Urothelium cell line (cell line): Measurements from ENCODE around the gene ST6GALNAC5.
A peak's percentile ranks its signal among the peaks of the same experiment; 100 is the strongest.

Source experiments
- DNase-seq: peaks from one replicate; pipeline ENCODE4 v3.0.0; 2011; ENCODE audit warnings: low spot score, mixed read lengths
- FAIRE-seq: peaks from 2 replicates; lab custom pipeline; 2011; peaks lifted over from hg19 to GRCh38; lab: Jason Lieb, UNC

Gene ST6GALNAC5

DNA sequence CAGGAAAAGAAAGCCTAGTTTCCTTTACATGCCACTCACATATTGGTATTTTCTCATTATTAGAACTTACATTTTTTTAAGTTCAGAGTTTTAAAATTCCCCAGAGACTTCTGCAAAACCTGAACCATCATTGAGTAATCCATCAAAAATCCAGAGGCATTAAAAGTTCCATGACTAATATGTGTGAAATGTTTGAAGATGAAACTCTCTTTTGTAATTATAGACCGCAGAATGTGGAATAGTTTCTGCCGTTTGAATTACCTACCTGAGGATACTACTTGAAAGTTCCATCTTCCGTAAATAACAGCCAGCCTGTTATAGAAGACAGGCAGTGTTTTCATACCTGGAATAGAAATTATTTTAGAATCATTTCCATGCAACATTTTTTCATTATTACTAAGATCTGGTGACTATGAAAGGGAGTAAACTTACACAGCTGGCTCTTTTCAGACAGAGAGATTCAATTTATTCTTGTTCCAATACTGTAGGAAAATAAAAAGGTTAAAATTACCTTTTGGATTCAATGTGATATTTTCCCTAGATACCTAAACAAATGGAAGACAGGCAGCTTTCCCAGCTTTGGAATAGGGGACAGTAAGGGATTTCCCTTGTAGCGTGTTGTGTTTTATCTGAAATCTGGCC, 131.4 kb downstream of the ST6GALNAC5 start:
- DNase-seq (peak; percentile 70), FAIRE-seq (no peak)

DNA sequence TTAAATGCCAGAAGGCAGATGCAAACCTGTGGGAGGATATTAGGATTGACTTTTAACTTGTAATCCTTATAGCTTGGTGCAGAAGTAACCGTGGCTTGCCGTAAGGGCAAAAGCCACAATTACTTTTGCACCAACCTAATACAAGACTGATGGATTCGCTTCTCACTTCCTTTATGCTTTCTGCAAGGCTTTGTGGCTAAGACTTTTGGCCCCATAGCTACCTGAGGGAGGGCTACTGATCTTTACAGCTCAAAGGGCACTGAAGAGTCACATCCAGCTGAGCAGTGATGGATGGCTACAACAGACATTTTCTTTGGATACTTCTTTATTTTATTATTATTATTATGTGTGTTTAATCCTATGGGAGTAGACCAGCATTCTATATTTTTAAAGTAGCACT, 140.4 kb downstream of the ST6GALNAC5 start:
- DNase-seq (no peak), FAIRE-seq (no peak)

- no peak for FAIRE-seq
- no peak for DNase-seq
Observed at GRCh38 chr1:77010937-77011336, 143.7 kb downstream of the ST6GALNAC5 start.

- DNase-seq (no peak), FAIRE-seq (no peak)
Observed at GRCh38 chr1:77012066-77012465, 144.8 kb downstream of the ST6GALNAC5 start.

DNA sequence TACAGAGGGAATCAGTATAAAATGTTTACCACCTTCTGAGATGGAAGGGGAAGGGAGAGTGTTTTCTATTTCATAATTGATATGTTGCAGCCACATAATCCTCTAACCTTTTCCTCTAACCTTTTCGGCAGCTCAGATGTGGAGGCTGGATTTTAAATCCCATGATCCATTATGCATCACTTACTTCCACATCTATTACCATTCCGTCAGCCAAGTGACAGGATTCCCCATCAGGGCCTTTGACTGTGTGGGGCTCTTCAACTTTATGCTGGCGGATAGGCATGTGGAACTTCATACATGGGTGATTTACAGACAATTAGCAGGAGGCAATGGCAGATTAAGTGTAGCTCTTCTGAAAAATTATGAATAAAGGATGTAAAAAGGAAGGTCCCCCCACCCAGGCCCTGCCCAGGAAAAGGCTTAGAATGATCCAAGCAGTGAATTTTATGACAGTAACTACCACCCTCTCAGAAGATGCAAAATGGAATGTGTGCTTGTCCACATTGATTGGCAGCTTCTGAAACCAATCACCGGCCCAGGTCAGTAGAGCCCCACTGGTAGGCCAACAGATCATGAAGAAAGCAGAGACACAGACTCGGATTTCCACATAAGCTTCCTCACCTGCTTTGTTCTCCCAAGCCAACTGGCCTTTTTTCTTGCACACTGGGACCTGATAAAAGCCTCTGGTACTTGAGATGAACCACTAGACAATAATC, 147.0 kb downstream of the ST6GALNAC5 start:
- FAIRE-seq: no peak
- no peak for DNase-seq

- FAIRE-seq (no peak), DNase-seq (peak; percentile 26)
Observed at GRCh38 chr1:77015748-77016341, 148.6 kb downstream of the ST6GALNAC5 start.

- no peak for FAIRE-seq
- DNase-seq: no peak
Observed at GRCh38 chr1:77016386-77016985, 149.2 kb downstream of the ST6GALNAC5 start.

DNA sequence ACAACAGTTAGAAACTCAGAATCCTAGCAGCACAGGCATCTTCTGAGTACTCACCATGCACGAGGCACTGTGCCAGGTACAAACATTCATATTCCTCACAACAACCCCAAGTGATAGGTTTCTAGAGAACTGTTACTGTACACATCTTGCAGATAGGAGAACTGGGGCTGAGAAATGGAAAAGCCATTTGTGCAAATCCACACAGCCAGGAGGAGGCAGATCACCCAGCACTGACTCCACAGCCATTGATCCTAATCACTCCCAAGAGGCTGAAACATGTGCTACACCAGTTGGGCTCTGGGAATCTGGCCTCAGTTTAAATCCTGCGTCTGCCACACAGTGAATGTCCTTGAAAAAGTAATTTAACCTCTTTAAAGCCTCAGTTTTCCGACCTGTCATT, 151.0 kb downstream of the ST6GALNAC5 start:
- DNase-seq: no peak
- no peak for FAIRE-seq

- DNase-seq: no peak
- no peak for FAIRE-seq
Observed at GRCh38 chr1:77018761-77019160, 151.5 kb downstream of the ST6GALNAC5 start.

- DNase-seq: no peak
- FAIRE-seq: no peak
Observed at GRCh38 chr1:77021732-77022131, 154.5 kb downstream of the ST6GALNAC5 start.

GRCh38 chr1:77024500-77024899, 157.2 kb downstream of the ST6GALNAC5 start:
- no peak for DNase-seq
- no peak for FAIRE-seq

GRCh38 chr1:77025599-77025998, 158.3 kb downstream of the ST6GALNAC5 start:
- FAIRE-seq (no peak), DNase-seq (no peak)

- FAIRE-seq (no peak), DNase-seq (no peak)
Observed at GRCh38 chr1:77026135-77026534, 158.9 kb downstream of the ST6GALNAC5 start.

- DNase-seq (no peak), FAIRE-seq (no peak)
Observed at GRCh38 chr1:77026640-77027039, 159.4 kb downstream of the ST6GALNAC5 start.

- FAIRE-seq (no peak), DNase-seq (no peak)
Observed at GRCh38 chr1:77027847-77028246, 160.6 kb downstream of the ST6GALNAC5 start.

- no peak for FAIRE-seq
- no peak for DNase-seq
Observed at GRCh38 chr1:77030401-77031105, 163.3 kb downstream of the ST6GALNAC5 start.

DNA sequence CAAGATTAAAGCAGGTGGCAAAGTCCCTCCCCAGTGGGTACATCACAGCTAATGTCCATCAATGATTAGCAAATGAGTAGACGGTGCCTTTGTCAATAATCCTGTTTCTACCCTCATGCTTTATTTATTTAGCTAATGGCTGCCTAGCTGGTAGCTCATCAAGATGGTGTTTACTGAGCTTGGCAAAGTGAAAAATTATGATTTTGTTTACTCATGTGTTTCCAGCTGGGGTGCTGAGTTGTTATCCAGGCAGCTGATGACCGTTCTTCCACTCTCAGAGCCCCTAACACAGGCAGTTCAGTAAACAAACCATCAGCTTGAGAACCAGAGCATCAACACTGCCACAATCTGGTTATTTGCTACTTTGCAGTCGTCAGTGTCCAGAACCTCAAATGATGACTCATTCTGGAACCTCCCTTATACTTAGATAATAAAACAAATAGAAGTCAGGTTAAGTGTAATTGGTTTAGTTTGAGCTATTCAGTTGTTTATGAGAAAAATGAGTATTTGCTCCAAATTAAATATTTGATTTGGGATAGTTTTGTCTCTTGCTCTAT, 163.9 kb downstream of the ST6GALNAC5 start:
- no peak for FAIRE-seq
- peak; percentile 21 for DNase-seq

DNA sequence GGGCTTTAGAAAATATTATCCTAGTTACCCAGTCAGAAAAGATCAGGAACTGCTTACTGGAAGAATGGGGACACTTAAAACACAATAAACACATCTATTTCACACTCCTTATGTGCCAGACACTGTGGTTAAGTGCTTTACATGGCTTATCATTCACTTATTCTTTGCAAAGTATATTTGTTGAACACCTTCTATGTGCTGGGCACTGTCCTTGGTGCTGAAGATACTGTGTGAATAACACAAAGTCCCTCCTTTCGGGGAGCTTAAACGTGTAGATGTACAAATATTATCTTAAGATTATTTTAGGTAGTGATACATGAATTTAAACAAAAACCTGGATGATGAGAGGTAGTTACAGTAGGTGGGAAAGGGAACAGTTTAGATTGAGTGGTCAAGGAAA, 169.3 kb downstream of the ST6GALNAC5 start:
- FAIRE-seq (no peak), DNase-seq (no peak)

GRCh38 chr1:77037038-77037437, 169.8 kb downstream of the ST6GALNAC5 start:
- no peak for FAIRE-seq
- DNase-seq: no peak

DNA sequence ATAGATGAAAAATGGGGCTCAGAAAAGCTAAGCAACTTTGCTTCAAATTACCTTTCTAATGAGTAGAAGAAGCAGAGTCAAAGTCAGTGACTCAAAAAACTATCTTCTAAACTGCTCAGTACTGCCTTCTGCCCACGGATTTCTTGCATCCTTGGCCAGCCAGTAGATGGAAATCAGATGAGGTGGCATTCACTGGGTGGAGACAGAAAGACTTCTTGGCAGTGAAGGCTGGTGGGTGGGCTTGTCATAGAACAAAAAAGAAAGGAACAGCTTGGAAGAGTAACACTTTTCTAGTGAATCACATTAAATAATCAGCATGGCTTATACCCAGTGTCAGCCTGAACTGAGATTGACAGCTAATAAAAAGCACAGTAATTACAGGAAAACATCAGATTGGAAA, 170.7 kb downstream of the ST6GALNAC5 start:
- FAIRE-seq: no peak
- DNase-seq: no peak

- DNase-seq (no peak), FAIRE-seq (no peak)
Observed at GRCh38 chr1:77039111-77039510, 171.8 kb downstream of the ST6GALNAC5 start.
